ENCODE measurements around the gene TMC5. TPM values are rescaled to one million over a fixed set of nuclear protein-coding genes. Genes with fewer than 3 reads are reported as not detected.

Gene TMC5
- total RNA-seq, 4 donors from 2014 or later: 0.11 to 5.7 (median 0.67) TPM

DNA sequence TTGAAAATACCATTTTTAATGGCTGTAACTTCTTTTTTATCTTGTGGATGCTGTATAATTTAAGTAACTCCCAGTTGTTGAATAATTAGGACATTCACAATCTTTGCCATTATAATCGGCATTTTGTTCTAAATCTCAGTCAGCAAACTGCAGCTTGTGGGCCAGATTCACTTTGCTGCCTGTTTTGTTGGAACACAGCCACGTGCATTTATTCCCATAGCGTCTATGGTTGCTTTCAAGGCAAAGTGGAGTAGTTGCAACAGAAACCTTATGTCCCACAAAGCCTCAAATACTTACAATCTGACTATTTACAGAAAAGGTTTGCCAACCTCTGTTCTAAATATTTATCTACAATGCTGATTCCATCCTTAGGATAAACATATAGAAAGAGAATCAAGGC lies 39.2 kb upstream of the TMC5 start:
- 51 to 59% methylated on average over 3 of the region's 3 CpGs for WGBS, 2 donors
- Histone ChIP-seq H3K9me3 (no peaks in the 10 kb centered on the region), H3K4me3 (no peak overlapping the region), H3K36me3 (no peaks in the 10 kb centered on the region), H3K27ac (no peak overlapping the region), H3K27me3 (no peaks in the 10 kb centered on the region), H3K4me1 (peaks cover 0 to 7% (median 0%) of the 10 kb centered on the region in 3 donors)
- intact Hi-C loops (cut with DNase I): loop anchor here (5.0 kb wide), 2 partner anchors 201 to 291 kb away; no protein-coding TSS in a partner anchor
- TF ChIP-seq, protein P1, sequence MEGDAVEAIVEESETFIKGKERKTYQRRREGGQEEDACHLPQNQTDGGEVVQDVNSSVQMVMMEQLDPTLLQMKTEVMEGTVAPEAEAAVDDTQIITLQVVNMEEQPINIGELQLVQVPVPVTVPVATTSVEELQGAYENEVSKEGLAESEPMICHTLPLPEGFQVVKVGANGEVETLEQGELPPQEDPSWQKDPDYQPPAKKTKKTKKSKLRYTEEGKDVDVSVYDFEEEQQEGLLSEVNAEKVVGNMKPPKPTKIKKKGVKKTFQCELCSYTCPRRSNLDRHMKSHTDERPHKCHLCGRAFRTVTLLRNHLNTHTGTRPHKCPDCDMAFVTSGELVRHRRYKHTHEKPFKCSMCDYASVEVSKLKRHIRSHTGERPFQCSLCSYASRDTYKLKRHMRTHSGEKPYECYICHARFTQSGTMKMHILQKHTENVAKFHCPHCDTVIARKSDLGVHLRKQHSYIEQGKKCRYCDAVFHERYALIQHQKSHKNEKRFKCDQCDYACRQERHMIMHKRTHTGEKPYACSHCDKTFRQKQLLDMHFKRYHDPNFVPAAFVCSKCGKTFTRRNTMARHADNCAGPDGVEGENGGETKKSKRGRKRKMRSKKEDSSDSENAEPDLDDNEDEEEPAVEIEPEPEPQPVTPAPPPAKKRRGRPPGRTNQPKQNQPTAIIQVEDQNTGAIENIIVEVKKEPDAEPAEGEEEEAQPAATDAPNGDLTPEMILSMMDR (IDR thresholded peaks at IDR 0.05): no peak
- no peak for TF ChIP-seq POLR2A (IDR thresholded peaks at IDR 0.05)
- no peak for DNase-seq

DNA sequence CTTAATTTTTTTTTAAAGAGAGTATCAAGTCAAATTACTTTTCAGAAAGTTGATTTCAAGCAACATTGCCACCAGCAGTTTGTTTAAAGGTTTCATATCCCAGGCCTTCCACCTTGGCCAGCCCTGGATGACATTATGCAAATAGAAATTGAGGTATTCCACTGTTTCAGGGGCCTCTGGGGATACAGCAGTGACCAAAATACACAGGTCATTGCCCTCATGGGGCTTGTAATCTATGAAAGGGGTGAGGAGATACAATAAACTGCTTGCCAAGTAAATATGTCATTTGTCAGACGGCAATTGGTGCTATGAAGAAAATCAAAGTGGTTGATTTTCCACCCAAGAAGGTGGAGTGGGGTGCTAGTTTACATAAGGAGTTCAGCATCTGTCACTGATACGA lies 37.8 kb upstream of the TMC5 start:
- WGBS, 2 donors: 34 to 72% methylated on average over 2 of the region's 2 CpGs
- no peak for TF ChIP-seq POLR2A (IDR thresholded peaks at IDR 0.05)
- TF ChIP-seq, protein P1 (IDR thresholded peaks at IDR 0.05): no peak
- Histone ChIP-seq H3K27me3 (no peaks in the 10 kb centered on the region), H3K4me1 (peaks cover 0 to 7% (median 0%) of the 10 kb centered on the region in 3 donors), H3K4me3 (no peak overlapping the region), H3K36me3 (no peaks in the 10 kb centered on the region), H3K9me3 (no peaks in the 10 kb centered on the region), H3K27ac (no peak overlapping the region)
- DNase-seq: no peak
- intact Hi-C loops (cut with DNase I): loop anchor here (5.0 kb wide), 3 partner anchors 122 to 293 kb away; no protein-coding TSS in a partner anchor

DNA sequence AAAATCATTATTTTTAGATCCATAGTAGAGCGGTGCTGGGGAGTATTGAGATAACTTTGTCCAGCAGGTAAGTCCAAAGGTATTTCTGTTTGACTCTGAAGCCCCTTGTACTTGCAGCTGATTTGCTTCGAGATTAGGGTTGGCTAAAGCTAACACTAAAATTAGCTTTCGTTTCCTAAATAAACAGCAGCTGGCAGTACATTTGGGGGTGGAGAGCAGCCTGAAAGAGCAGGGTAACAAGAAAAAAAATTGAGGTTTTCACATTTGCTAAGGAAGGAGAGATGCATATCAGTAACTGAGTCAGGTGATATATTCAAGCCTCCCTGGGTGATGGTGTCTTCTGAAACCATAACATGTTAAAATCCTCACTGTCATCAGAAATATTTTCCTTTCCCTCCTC lies 37.4 kb upstream of the TMC5 start:
- no peak overlapping the region for H3K4me3 ChIP-seq
- no peaks in the 10 kb centered on the region for H3K9me3 ChIP-seq
- no peak for TF ChIP-seq POLR2A (IDR thresholded peaks at IDR 0.05)
- TF ChIP-seq, protein P1 (IDR thresholded peaks at IDR 0.05): no peak
- H3K36me3 ChIP-seq: no peaks in the 10 kb centered on the region
- 30 to 34% methylated on average over 3 of the region's 3 CpGs for WGBS, 2 donors
- peaks cover 0 to 7% (median 0%) of the 10 kb centered on the region in 3 donors for H3K4me1 ChIP-seq
- H3K27me3 ChIP-seq: no peaks in the 10 kb centered on the region
- intact Hi-C loops (cut with DNase I): loop anchor here (5.0 kb wide), 1 partner anchor 122 kb away; no protein-coding TSS in a partner anchor
- DNase-seq: no peak
- H3K27ac ChIP-seq: no peak overlapping the region

DNA sequence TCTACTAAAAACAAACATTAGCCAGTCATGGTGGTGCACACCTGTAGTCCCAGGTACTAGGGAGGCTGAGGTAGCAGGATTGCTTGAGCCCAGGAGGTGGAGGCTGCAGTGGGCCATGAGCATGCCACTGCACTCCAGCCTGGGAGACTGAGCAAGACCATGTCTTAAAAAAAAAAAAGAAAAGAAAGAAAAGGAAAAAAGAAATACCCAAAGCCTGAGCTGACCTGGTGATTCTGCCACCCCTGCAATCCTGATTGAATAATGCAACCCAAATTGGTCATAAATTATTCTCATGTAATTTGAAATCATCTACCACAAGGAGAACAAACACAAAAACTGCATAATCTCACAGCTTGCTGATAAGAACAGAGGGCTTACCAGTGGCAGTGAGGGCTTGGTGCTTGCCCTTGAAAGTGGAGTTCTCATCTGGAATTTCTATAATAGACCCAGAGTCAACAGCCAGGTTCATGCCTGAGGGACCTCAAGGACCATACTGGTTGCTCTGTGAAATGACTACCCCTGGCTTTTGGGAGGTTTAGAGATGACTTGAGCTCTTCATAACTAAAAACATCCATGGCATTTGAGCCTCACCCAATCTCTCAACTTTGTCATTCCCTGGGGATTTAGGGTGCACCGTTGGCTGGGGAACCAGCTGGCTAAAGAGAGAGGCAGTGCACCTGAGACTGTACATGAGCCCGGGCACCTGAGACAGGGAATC lies 35.4 kb upstream of the TMC5 start:
- Histone ChIP-seq H3K36me3 (no peaks in the 10 kb centered on the region), H3K27me3 (peaks cover 0 to 2% (median 0%) of the 10 kb centered on the region in 4 donors), H3K4me1 (peaks cover 0 to 7% (median 0%) of the 10 kb centered on the region in 3 donors), H3K9me3 (no peaks in the 10 kb centered on the region), H3K4me3 (no peak overlapping the region), H3K27ac (no peak overlapping the region)
- 56 to 60% methylated on average over 2 of the region's 2 CpGs for WGBS, 2 donors
- TF ChIP-seq, protein P1 (IDR thresholded peaks at IDR 0.05): no peak
- no peak for TF ChIP-seq POLR2A (IDR thresholded peaks at IDR 0.05)
- no peak for DNase-seq
- intact Hi-C loops (cut with DNase I): loop anchor here (5.0 kb wide), 1 partner anchor 120 kb away; no protein-coding TSS in a partner anchor

All from esophagus squamous epithelium (tissue), 5 donors.